ENCODE results near the gene ZNF394. TPM values are rescaled to one million over a fixed set of nuclear protein-coding genes. Genes with fewer than 3 reads are reported as not detected.

Gene ZNF394
- total RNA-seq, 2 experiments from 2014 or later = 48.3 to 58.1 TPM

- ATAC-seq (no peak), DNase-seq (no peak)
- H3K27ac Mint-ChIP-seq = no peak overlapping the region
- ChIA-PET CTCF (no interaction called here), POLR2A (interaction anchor here (0.7 to 2.0 kb wide), 2 partner anchors 9 to 82 kb away, joined by 3 to 8 read pairs; partner anchors contain the start of genes BUD31 and ZNF394)
- H3K36me3 Mint-ChIP-seq (ENCODE audit: low read depth) = peaks cover 77% of the 10 kb centered on the region
- no peak overlapping the region for H3K4me3 Mint-ChIP-seq
- no peaks in the 10 kb centered on the region for H3K27me3 Mint-ChIP-seq (ENCODE audit: low read depth)
- H3K9me3 Mint-ChIP-seq (ENCODE audit: insufficient read depth) = peaks cover 15% of the 10 kb centered on the region
- no peaks in the 10 kb centered on the region for H3K4me1 Mint-ChIP-seq (ENCODE audit: low read depth)
Measured at GRCh38 chr7:99490878-99491277, 9.2 kb downstream of the ZNF394 start.

GRCh38 chr7:99489235-99489634 is 10.8 kb downstream of the ZNF394 start:
- CTCF ChIA-PET = interaction anchor here (0.9 kb wide), 1 partner anchor 9 kb away, joined by 3 read pairs; no protein-coding TSS in a partner anchor
- H3K36me3 Mint-ChIP-seq (ENCODE audit: low read depth) = peaks cover 72% of the 10 kb centered on the region
- POLR2A ChIA-PET = interaction anchor here (1.0 kb wide), 1 partner anchor 15 kb away, joined by 3 read pairs; no protein-coding TSS in a partner anchor
- no peak for DNase-seq
- no peaks in the 10 kb centered on the region for H3K27me3 Mint-ChIP-seq (ENCODE audit: low read depth)
- peaks cover 13% of the 10 kb centered on the region for H3K9me3 Mint-ChIP-seq (ENCODE audit: insufficient read depth)
- no peaks in the 10 kb centered on the region for H3K4me1 Mint-ChIP-seq (ENCODE audit: low read depth)
- no peak overlapping the region for H3K27ac Mint-ChIP-seq
- no peak overlapping the region for H3K4me3 Mint-ChIP-seq
- ATAC-seq = peak; percentile 37

GRCh38 chr7:99485094-99485493 is 15.0 kb downstream of the ZNF394 start:
- Mint-ChIP-seq H3K4me3 (no peak overlapping the region), H3K27me3 (ENCODE audit: low read depth) (no peaks in the 10 kb centered on the region), H3K9me3 (ENCODE audit: insufficient read depth) (no peaks in the 10 kb centered on the region), H3K4me1 (ENCODE audit: low read depth) (peaks cover 2% of the 10 kb centered on the region), H3K36me3 (ENCODE audit: low read depth) (peaks cover 61% of the 10 kb centered on the region), H3K27ac (peak overlapping the region; percentile 18)
- ChIA-PET CTCF (no interaction called here), POLR2A (no interaction called here)
- DNase-seq (no peak), ATAC-seq (no peak)

- Mint-ChIP-seq H3K9me3 (ENCODE audit: insufficient read depth) (no peaks in the 10 kb centered on the region), H3K4me3 (no peak overlapping the region), H3K27ac (peak overlapping the region; percentile 76), H3K27me3 (ENCODE audit: low read depth) (no peaks in the 10 kb centered on the region), H3K4me1 (ENCODE audit: low read depth) (peaks cover 42% of the 10 kb centered on the region), H3K36me3 (ENCODE audit: low read depth) (peaks cover 58% of the 10 kb centered on the region)
- ATAC-seq (peak; percentile 28), DNase-seq (no peak)
- ChIA-PET CTCF (no interaction called here), POLR2A (interaction anchor here (0.5 to 1.2 kb wide), 2 partner anchors 72 to 79 kb away, joined by 3 read pairs; no protein-coding TSS in a partner anchor)
Measured at GRCh38 chr7:99478464-99479440, 21.3 kb downstream of the ZNF394 start.

DNA sequence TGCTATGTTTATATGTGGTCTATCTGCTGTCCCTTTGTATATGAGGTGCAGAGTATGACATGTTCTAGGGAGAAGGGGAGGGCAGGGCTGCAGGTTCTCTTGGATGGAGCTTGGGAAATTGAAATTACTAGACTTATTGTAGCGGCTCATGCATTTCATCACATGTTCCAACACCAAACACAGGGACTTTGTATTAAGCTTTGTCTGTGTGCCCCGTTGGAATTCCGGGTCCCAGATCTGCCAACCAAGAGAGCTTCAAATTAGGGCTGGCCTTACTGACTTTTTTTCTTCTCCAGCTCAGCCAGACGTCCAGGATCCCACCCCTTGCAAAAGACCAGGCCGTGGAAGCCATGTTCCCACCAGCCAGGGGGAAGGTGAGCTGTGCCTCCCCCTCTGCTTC is 24.0 kb downstream of the ZNF394 start:
- ATAC-seq (no peak), DNase-seq (no peak)
- Mint-ChIP-seq H3K4me1 (ENCODE audit: low read depth) (peaks cover 53% of the 10 kb centered on the region), H3K27ac (no peak overlapping the region), H3K9me3 (ENCODE audit: insufficient read depth) (no peaks in the 10 kb centered on the region), H3K27me3 (ENCODE audit: low read depth) (peaks cover 1% of the 10 kb centered on the region), H3K4me3 (no peak overlapping the region), H3K36me3 (ENCODE audit: low read depth) (peaks cover 56% of the 10 kb centered on the region)
- POLR2A ChIA-PET = interaction anchor here (2.3 kb wide), 1 partner anchor 24 kb away, joined by 15 read pairs; the partner anchor contains the start of gene ZNF394
- CTCF ChIA-PET = interaction anchor here (1.2 to 1.4 kb wide), 2 partner anchors 25 to 67 kb away, joined by 3 to 4 read pairs; partner anchors contain the start of genes BUD31 and PDAP1

DNA sequence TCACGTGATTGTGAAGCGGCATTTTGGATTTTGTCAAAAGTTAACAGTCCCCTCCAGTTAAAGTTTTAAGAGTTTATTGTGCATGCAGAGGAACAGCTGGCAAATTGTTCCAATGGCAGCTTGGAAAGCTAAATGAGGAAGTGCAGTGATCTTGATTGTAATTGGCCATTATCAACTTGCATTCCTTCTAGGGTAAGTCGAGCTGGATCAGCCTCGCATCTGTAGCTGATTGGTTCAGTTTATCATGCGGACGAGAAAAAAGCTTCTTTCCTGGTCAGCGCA is 26.8 kb downstream of the ZNF394 start:
- DNase-seq (no peak), ATAC-seq (peak; percentile 2)
- Mint-ChIP-seq H3K9me3 (ENCODE audit: insufficient read depth) (no peaks in the 10 kb centered on the region), H3K36me3 (ENCODE audit: low read depth) (peaks cover 34% of the 10 kb centered on the region), H3K27ac (peak overlapping the region; percentile 93), H3K4me1 (ENCODE audit: low read depth) (peaks cover 43% of the 10 kb centered on the region), H3K4me3 (peak overlapping the region; percentile 97), H3K27me3 (ENCODE audit: low read depth) (peaks cover 2% of the 10 kb centered on the region)
- ChIA-PET CTCF (interaction anchor here (1.2 to 1.3 kb wide), 2 partner anchors 8 to 27 kb away, joined by 4 read pairs; partner anchors contain the start of gene ZNF394), POLR2A (interaction anchor here (0.7 to 1.4 kb wide), 6 partner anchors 27 to 653 kb away, joined by 3 to 6 read pairs (median 4); partner anchors contain the start of genes BUD31, PDAP1, ZKSCAN5 and ZNF394)

- POLR2A ChIA-PET = interaction anchor here (0.9 to 1.4 kb wide), 5 partner anchors 27 to 97 kb away, joined by 3 to 6 read pairs (median 4); partner anchors contain the start of genes BUD31, PDAP1, ZKSCAN5 and ZNF394
- H3K9me3 Mint-ChIP-seq (ENCODE audit: insufficient read depth) = no peaks in the 10 kb centered on the region
- H3K4me1 Mint-ChIP-seq (ENCODE audit: low read depth) = peaks cover 38% of the 10 kb centered on the region
- peak within 1 kb of the TSS; percentile 93 for H3K27ac Mint-ChIP-seq
- peaks cover 29% of the 10 kb centered on the region for H3K36me3 Mint-ChIP-seq (ENCODE audit: low read depth)
- H3K4me3 Mint-ChIP-seq = peak within 1 kb of the TSS; percentile 97
- DNase-seq (peak; percentile 99), ATAC-seq (peak; percentile 98)
- H3K27me3 Mint-ChIP-seq (ENCODE audit: low read depth) = peaks cover 2% of the 10 kb centered on the region
- CTCF ChIA-PET = interaction anchor here (1.2 kb wide), 1 partner anchor 27 kb away, joined by 4 read pairs; the partner anchor contains the start of gene ZNF394
Measured at GRCh38 chr7:99472561-99473314, 27.3 kb downstream of the ZNF394 start, which contains the start of gene ZNF789. Gene ZNF789 (plus strand): TSS chr7:99472890. CDS start chr7:99476457, 3,567 bp downstream.

- ATAC-seq (no peak), DNase-seq (no peak)
- Mint-ChIP-seq H3K4me1 (ENCODE audit: low read depth) (peaks cover 35% of the 10 kb centered on the region), H3K4me3 (no peak overlapping the region), H3K27ac (no peak overlapping the region), H3K36me3 (ENCODE audit: low read depth) (peaks cover 20% of the 10 kb centered on the region), H3K9me3 (ENCODE audit: insufficient read depth) (no peaks in the 10 kb centered on the region), H3K27me3 (ENCODE audit: low read depth) (peaks cover 2% of the 10 kb centered on the region)
- CTCF ChIA-PET = no interaction called here
- POLR2A ChIA-PET = interaction anchor here (0.6 kb wide), 1 partner anchor 24 kb away, joined by 3 read pairs; no protein-coding TSS in a partner anchor
Measured at GRCh38 chr7:99469381-99470065, 30.6 kb downstream of the ZNF394 start.

DNA sequence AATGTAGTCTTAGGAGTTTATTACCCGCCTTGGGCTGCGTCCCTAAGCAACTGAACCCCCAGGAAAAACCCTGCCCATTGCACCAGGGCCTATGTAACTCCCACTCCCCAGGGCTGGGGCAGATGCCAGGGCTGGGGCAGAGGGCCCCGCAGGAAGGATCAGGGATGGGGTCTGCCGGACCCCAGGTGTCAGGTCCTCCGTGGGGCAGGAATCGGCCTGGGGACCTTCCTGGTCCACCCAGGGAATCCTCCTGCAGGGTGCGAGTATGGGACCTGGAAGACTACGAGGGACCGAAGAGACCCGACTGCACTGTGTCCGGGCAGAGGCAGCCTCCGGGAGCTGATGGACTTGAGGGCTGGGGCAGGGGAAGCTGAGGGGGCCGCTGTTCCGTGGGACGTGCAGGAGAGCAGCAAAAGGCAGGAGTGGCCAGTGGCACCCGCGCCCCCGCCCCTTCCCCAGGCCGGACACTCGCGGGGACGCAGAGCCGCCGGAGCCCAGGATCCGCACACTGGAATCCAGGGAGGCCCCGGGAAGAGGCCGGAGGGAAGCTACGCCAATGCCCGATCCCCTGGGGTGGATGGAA is 31.7 kb downstream of the ZNF394 start:
- Mint-ChIP-seq H3K4me3 (no peak overlapping the region), H3K27me3 (ENCODE audit: low read depth) (peaks cover 2% of the 10 kb centered on the region), H3K4me1 (ENCODE audit: low read depth) (peaks cover 34% of the 10 kb centered on the region), H3K27ac (no peak overlapping the region), H3K36me3 (ENCODE audit: low read depth) (peaks cover 24% of the 10 kb centered on the region), H3K9me3 (ENCODE audit: insufficient read depth) (no peaks in the 10 kb centered on the region)
- ATAC-seq (no peak), DNase-seq (no peak)
- ChIA-PET CTCF (no interaction called here), POLR2A (no interaction called here)

DNA sequence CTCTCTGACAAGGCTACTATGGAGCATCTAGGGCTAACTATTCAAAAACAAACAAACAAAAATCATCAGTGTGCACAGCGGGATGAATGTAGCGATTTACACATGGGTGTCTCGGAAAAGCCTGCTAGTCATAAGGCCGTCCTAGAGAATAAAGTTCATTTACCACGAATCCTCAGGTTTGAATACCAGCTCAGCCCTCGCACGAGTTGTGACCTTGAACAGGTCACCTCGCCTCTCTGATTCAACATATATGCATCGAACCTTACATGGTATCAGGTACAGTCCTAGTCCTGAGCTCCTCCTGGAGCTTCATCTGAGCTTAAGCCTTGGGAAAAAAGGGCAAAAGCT is 34.7 kb downstream of the ZNF394 start:
- Mint-ChIP-seq H3K36me3 (ENCODE audit: low read depth) (peaks cover 32% of the 10 kb centered on the region), H3K27me3 (ENCODE audit: low read depth) (no peaks in the 10 kb centered on the region), H3K4me1 (ENCODE audit: low read depth) (peaks cover 33% of the 10 kb centered on the region), H3K9me3 (ENCODE audit: insufficient read depth) (no peaks in the 10 kb centered on the region), H3K27ac (peak overlapping the region; percentile 87), H3K4me3 (peak overlapping the region; percentile 77)
- POLR2A ChIA-PET = interaction anchor here (1.2 to 2.4 kb wide), 3 partner anchors 40 to 93 kb away, joined by 3 to 8 read pairs (median 7); partner anchors contain the start of genes BUD31, PDAP1 and ZNF655
- CTCF ChIA-PET = interaction anchor here (1.0 to 1.2 kb wide), 2 partner anchors 9 to 27 kb away, joined by 3 to 4 read pairs; no protein-coding TSS in a partner anchor
- DNase-seq = no peak
- ATAC-seq = peak; percentile 13

Data from activated CD8-positive, alpha-beta T cell treated with anti-CD3 and anti-CD28 coated beads, Interleukin-2, amount 10 ng/mL, durations not matched to agents 7 days and 5 days (primary cell).